ENCODE results near the gene SHANK2.
"Not testable (repeated sequence)": the region's sequence is repeated elsewhere in the genome, so short reads cannot be mapped to it uniquely, and the experiment has no call there.

SHANK2 gene

DNA sequence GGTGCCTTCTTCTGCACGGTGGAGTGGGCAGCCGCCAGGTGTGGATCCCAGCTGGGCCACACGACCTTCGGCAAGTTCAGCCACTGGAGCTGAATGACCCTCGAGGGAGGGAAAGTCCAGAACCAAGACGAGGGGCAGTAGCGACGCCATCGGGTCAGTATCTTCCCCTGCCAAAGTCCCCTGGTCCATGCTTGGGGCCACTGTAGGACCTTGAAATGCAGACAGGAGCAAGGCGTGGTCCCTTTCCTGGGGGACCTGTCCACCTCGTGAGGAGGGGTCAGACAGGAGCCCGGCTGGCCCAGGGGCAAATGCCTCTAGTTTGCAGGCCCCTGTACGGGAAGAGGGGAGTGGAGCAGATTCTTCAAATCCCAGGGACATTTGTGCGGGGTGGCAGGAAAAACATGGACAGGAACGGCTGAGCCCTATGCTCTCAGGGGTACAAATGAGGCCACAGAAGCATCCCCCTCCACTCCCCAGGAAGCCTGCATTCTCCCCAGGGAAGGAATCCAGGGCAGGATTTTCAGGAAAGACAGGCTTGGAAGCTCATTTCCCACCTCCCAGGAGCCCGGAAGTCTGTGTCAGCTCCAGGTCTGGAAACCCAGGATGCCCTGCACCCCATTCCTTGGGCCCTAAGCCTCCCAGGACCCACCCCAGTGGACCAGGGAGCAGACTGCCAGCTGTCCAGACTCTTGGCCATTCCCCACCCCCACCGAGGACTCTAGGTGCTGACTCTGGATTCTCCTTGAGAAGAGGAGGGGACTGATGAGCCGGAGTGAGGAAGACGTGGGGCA lies 6.6 kb downstream of the SHANK2 start:
- DNase-seq (ENCODE audit: low read depth in 2 of 2) = no peak

DNA sequence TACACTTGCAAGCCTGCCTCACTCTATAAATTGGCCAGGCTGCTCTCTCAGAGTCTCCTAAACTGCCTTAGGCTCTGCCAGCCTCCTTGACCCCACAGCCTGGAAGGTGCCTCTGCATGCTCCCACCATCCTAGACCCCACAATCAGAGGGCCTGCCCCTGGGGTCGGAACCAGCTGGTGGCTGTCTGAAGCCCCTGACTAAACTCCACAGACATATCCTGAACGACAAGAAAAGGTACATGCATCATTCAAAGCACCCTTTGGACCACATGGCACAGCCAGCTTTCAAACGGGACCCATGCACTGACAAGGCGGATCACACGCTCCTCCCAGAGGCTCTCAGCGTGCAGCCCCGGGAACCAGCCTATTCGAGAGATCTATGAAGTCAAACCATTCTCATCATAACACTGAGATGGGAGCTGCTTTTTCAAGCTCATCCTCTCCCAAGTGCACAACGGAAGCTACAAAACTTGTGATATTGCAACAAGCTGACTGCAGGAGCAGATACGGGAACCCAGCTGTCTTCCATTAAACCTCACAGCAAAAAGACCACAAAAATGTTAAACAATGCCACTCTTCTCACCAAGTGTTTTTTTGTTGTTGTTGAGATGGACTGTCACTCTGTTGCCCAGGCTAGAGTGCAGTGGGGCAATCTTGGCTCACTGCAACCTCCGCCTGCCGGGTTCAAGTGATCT lies 8.1 kb downstream of the SHANK2 start:
- no peak for DNase-seq (ENCODE audit: low read depth in 2 of 2)

DNA sequence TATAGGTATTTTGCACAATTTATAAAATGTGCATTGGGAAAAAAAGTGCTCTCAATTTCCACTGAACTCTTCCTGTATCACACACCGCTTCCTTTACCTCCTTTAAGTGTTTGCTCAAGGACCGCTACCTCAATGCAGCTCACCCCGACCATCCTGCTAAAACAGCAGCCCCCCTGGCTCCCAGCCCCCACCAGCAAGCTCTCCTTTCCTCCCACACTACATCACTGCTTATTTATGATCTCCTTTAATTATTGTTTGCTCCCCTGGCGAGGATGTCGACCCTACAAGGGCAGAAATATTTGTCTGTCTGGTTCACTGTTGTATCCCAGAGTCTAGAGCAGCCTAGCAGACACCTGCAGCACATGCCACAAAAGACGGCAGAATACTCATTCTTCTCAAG lies 10.0 kb downstream of the SHANK2 start:
- DNase-seq (ENCODE audit: low read depth in 2 of 2) = no peak

DNA sequence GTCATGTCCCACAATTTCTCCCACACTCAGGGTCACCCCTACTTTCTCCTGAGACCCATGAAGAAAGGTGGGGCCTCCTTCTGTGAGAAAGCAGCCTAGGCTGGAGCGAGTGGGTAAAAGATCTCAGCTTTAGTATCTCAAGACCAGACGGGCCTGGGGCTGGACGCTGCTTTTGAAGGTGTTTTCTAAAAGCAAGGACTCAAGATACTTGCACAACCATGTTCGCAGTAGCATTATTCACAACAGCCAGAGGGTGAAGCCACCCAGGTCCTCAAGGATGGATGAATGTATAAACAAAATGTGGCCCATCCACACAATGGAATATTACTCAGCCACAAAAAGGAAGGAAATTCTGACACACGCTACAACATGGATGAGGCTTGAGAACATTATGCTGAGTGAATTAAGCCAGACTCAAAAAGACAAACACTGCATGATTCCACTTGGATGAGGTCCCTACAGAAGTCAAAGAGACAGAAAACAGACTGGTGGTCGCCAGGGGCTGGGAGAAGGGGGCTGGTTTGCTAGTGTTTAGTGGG lies 10.6 kb downstream of the SHANK2 start:
- no peak for DNase-seq (ENCODE audit: low read depth in 2 of 2)

DNA sequence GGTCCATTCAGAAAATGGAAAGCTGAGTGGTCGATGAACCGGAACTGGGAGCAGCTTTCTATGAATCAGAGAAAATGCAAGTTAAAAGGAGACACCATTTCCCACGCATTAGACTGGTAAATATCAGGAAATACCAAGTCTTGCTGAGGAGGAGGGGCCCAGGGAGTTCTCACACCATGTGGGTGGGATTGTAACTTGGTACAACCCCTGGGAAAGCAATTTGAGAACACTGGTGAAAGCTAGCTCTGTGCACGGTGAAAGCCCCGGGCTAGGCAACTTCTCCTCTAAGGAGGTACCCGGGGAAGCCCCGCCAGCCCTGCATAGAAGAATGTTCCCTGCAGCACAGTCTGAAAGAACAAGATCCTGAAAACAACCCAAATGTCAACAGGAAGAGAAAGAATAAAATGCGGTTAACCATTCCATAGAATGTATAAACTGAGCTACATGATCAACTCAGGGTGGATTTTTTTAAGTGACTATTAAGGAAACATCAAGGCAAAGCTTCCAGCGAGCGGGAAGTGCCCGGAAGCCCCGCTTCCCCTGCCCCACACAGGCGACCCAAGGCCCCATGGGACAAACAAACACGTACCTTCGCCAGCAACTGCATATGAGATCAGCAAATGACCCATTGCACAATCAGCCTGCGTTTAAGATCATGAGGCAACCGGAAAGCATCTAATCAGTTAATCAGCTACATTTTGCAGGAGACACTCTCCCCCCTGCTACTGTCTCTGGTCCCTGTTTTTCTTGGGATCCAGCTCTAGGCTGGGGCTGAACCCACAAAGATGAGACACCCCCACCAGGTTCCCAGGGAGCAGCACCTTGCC lies 11.3 kb downstream of the SHANK2 start:
- no peak for DNase-seq (ENCODE audit: low read depth in 2 of 2)

DNA sequence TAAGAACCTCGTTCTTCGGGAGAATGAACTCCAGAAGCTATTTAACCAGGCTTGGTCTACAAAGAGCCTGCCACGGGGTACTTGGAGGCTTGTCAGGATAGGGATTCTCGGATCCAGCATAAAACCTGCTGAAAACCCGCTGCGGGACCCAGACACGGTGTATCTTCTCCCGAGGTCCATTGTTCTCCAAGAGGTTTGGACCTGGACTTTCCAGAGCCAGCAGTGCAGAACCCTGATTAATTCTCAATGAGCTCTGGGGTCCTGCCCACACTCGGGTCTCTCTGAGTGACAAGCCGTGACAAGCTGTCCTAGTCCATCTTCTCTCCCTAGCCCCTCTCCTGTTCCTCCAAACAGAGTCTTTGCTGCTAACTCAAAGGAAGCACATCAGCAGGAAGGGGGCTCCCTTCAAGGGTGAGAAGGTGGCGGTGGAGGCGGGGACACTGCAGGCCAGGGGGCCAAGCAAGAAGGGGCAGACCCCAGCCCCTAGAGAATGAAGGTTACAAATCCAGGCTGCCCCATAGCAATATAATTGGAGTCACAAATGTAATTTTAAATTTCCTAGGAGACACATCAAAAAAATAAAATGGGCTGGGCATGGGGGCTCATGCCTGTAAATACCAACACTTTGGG lies 12.2 kb downstream of the SHANK2 start:
- no peak for DNase-seq (ENCODE audit: low read depth in 2 of 2)

- DNase-seq (ENCODE audit: low read depth in 2 of 2) = no peak
Measured at GRCh38 chr11:71239581-71239980, 12.8 kb downstream of the SHANK2 start.

DNA sequence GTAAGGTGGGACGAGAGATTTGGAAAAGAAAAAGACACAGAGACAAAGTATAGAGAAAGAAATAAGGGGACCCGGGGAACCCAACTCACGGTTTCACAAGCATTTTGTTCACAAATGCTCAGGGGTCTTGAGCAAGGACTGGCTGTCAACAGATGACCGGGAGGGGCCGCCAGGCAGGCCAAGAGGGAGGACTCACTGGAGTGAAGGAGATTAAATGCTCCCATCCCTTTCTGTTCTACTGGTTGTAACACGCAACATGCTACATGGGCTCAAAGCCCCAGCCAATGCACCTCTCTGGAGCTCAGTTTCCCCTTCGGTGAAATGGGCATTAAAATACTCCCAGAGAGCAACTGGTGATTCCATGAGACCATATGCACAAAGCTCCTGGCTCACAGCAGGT lies 13.4 kb downstream of the SHANK2 start:
- no peak for DNase-seq (ENCODE audit: low read depth in 2 of 2)

DNA sequence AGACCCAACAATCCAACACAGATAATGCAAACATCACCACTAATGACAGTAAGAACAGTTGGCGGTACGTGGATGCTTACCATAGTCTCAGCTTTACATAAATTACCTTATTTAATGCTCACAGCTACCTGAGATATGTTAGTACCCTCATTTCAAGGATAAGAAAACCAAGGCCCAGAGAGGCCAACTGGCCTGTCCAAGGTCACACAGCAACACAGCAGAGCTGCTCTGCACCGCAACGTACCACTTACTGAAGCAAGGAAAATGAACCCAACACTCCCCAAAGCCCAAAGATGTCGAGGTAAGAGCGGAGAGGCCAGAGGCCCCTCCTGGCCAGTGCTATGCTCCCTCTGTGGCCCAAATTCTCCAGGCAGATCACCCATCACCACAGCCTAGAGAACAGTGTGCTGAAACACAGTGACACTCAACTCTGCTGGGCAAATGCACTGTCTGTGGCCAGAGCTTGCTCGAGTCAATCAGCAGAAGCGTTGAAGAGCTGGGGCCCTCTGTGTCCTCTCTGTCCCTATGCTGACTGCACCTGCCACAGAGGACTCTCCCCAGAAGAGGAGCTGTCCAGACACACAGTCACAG lies 14.0 kb downstream of the SHANK2 start:
- no peak for DNase-seq (ENCODE audit: low read depth in 2 of 2)

GRCh38 chr11:71237853-71238252 lies 14.5 kb downstream of the SHANK2 start:
- DNase-seq (ENCODE audit: low read depth in 2 of 2) = no peak

GRCh38 chr11:71236836-71237475 lies 15.4 kb downstream of the SHANK2 start:
- no peak for DNase-seq (ENCODE audit: low read depth in 2 of 2)

DNA sequence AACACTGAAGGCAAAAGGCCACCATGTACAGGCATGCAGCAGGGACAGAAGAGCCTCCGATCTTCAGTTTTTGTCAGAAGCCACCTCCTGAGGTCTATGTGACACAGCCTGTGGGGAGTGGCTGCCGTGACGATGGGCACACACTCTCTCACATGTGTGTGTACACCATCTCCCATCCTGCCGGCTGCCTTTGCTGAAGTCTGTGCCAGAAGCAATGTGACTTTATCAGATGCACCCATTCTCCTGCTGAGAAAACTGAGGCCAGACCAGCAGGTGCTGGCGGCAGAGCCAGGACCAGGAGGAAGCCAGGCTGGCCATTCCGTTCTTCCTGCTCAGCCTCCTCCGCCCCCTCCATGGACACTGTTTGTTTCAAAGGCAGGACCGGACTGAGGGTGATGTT lies 16.7 kb downstream of the SHANK2 start:
- DNase-seq (ENCODE audit: low read depth in 2 of 2) = no peak

DNA sequence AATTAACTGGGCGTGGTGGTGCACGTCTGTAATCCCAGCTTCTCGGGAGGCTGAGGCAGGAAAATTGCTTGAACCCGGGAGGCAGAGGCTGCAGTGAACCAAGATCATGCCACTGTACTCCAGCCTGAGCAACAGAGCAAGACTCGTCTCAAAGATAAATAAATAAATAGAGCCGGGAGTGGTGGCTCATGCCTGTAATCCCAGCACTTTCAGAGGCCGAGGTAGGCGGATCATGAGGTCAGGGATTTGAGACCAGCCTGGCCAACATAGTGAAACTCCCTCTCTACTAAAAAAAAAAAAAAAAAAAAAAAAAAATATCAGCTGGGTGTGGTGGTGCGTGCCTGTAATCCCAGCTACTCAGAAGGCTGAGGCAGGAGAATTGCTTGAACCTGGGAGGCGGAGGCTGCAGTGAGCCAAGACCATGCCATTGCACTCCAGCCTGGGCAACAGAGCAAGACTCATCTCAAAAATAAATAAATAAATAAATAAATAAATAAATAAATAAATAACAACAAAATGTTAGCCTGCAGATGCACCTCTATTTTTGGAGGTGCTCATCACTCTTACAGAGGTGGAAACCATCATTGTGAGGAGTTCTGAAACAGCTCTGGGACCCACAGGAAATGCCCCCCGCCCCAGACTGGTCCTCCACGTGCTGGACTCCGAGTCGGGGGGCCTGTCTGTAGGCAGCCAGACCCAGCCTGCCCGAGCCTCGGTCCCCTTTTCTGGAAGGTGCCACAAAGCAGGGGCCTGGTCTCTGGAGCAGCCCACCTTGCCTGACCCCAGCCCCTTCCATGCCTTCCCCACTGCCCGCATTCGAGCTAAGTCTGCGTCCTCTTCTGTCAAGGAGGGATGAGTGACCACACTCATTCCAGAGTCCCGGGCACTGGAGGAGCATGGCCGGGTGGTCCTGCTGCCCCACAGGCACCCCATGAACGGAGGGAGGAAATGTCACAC lies 18.2 kb downstream of the SHANK2 start:
- DNase-seq (ENCODE audit: low read depth in 2 of 2) = not testable (repeated sequence)

GRCh38 chr11:71232364-71232763 lies 20.0 kb downstream of the SHANK2 start:
- no peak for DNase-seq (ENCODE audit: low read depth in 2 of 2)

- DNase-seq (ENCODE audit: low read depth in 2 of 2) = no peak
Measured at GRCh38 chr11:71228961-71229360, 23.4 kb downstream of the SHANK2 start.

DNA sequence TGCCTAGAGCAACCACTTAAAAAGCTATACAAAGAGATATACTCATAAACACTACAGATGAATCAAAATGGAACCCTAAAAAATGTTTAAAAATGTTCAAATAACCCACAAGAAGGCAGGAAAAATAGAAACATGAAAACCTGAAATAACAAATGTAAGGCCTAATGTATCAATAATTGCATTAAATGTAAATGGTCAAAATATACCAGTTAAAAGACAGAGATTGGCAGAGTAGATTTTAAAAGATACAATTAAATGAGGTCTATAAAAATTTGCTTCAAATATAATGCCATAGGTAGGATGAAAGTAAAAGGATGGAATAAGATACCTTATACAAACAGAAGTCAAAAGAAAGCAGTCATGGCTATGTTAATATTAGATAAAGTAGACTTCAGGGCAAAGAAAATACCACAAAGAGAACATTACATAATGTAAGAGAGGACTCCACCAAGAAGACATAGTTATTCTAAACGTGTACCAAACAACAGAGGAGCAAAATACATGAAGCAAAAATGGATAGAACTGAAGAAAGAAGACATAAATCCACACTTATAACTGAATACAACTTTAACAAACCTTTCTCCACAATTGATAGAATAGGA lies 25.2 kb downstream of the SHANK2 start:
- DNase-seq (ENCODE audit: low read depth in 2 of 2) = no peak

DNA sequence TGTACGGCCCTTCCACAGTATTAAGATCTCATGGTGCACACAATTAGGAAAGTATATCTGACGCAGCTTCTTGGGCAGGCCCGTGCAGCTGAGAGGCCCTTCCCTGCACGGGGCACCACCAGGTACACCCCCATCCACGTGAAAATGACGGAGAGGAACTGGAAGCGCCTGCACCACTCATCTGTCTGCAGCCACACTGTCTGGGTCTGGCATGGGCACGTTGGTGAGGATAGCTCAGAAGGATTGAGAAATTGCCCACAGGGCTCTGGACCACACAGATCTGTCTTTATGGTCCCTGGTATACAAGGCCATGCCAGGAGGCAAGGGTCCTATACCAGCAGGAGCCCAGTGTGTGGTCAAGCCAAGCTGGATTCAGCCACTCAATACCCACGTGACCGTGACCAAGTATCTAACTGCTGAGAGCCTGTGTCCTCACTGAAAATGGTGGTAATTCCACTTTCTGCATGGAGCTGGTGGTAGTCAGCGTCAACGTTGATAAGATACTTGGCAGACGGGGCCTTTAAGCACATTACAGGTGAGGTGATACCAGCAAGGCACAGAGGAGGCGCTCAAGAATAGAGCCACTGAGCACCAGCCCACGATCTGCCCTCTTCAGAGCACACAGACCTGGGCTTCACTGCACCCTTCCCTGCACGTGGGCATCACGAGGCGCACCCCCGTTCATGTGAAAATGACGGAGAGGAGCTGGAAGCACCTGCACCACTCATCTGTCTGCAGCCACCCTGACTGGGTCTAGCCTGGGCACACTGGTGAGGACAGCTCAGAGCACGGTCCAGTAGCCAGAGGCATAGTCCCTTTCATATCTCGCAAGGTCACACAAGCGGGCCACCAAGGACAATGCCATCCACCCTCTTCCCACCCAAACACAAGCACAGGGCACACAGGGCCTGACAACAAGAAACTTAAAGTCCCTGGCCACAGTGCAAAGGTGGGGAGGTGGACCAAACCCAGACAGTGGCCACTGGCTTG lies 28.4 kb downstream of the SHANK2 start:
- no peak for DNase-seq (ENCODE audit: low read depth in 2 of 2)

DNA sequence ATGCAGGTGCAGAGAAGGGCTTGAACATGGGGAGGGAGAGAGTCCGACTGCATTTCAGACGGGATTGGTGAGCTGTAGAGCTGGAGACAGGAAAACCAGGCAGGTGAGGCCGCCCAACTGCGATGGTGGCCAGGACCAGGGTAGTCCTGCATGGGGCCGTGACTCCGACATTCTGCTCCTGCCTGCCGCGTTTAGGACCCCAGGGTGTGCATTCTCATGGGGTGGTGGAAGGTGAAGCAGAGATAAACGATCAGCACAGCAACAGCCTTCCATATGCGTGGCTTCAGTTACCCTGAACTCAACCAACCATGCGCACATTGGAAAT lies 29.3 kb downstream of the SHANK2 start:
- no peak for DNase-seq (ENCODE audit: low read depth in 2 of 2)
